K562 (cell line): ENCODE measurements around the gene PAFAH1B1. TPM values are rescaled to one million over a fixed set of nuclear protein-coding genes. Genes with fewer than 3 reads are reported as not detected.

ENCODE experiments used
- ATAC-seq: fragments of 200-7000 bp; cut with Tn5 transposase; 3 replicates; pipeline ENCODE4 v1.9.1; 2020; ENCODE audit warnings: moderate library complexity
- BruUV-seq: library from RNA; stranded (reverse); fragments of 400-500 nt; replicated peaks from 2 replicates; lab custom pipeline; 2021; lab: Mats Ljungman, UMichigan
- CTCF ChIA-PET: fragments of 300-600 bp; formaldehyde crosslinking; extraction: SDS; loops from one replicate; lab custom pipeline; 2021; ENCODE audit warnings: low intra/inter-chr PET ratio; lab: Yijun Ruan, JAX
- POLR2A ChIA-PET: fragments of 300-600, 350-650 bp; sonication (Branson Sonifier 250); formaldehyde crosslinking; extraction: SDS; loops from one replicate; lab custom pipeline; 2021; ENCODE audit warnings: antibody characterized with exemption, inconsistent platforms; lab: Yijun Ruan, JAX
- DNase-seq, 4 experiments: peaks; one replicate each; pipeline versions ENCODE4 v3.0.0 to v3.0.0-alpha.2; 2011 to 2018; ENCODE audit warnings: low spot score in 3 of 4, mixed read lengths in 3 of 4; ENCODE audit errors: extremely low read depth in 1 of 4
- FAIRE-seq: peaks from 2 replicates; lab custom pipeline; 2011; peaks lifted over from hg19 to GRCh38; lab: Jason Lieb, UNC
- H2AFZ ChIP-seq: 2 replicates; pipeline ENCODE4 v1.6.0; 2011; ENCODE audit warnings: low read depth, low read length, control low read depth, inconsistent platforms
- H3K27ac ChIP-seq: fragments of 200-600 bp; 3 replicates; pipeline ENCODE4 v1.8.0; 2011; ENCODE audit warnings: low read depth, mild to moderate bottlenecking, control low read depth, inconsistent platforms, low read length, moderate library complexity, mixed read lengths; ENCODE audit errors: extremely low read depth
- H3K27me3 ChIP-seq, 2 experiments: fragments of 300-600 bp in 1 of 2; 2 replicates in 1 of 2; 3 replicates in 1 of 2; pipeline versions ENCODE4 v1.6.0 to v1.8.0; 2011; ENCODE audit warnings: inconsistent platforms in 2 of 2, low read length in 2 of 2, mild to moderate bottlenecking in 1 of 2, mixed read lengths in 1 of 2, moderate library complexity in 1 of 2; ENCODE audit not compliant: control insufficient read depth in 2 of 2, insufficient read depth in 2 of 2
- H3K36me3 ChIP-seq: fragments of 300-600 bp; 3 replicates; pipeline ENCODE4 v1.8.0; 2011; ENCODE audit warnings: mild to moderate bottlenecking, low read length, inconsistent platforms; ENCODE audit not compliant: control insufficient read depth, insufficient read depth
- H3K4me1 ChIP-seq, 2 experiments: fragments of 200-600 bp in 1 of 2; replicated peaks in 1 of 2; 2 replicates in 1 of 2; 3 replicates in 1 of 2; pipeline versions ENCODE4 v1.5.1 to v1.8.0; 2011; ENCODE audit warnings: inconsistent platforms in 2 of 2, low read length in 2 of 2, mild to moderate bottlenecking in 1 of 2, mixed read lengths in 1 of 2, moderate library complexity in 1 of 2; ENCODE audit not compliant: control insufficient read depth in 2 of 2, insufficient read depth in 2 of 2
- H3K4me2 ChIP-seq: 2 replicates; pipeline ENCODE4 v1.6.1; 2011; ENCODE audit warnings: low read length, control low read depth, inconsistent platforms, mixed read lengths; ENCODE audit not compliant: insufficient read depth
- H3K4me3 ChIP-seq: fragments of 200-600 bp; sonication (generic), shearing (Covaris generic); 2 replicates; pipeline ENCODE4 v1.5.1; 2016; ENCODE audit warnings: control low read depth, inconsistent platforms
- H3K79me2 ChIP-seq: fragments of 200-600 bp; 3 replicates; pipeline ENCODE4 v1.8.0; 2011; ENCODE audit warnings: low read length, inconsistent platforms; ENCODE audit not compliant: control insufficient read depth, insufficient read depth
- H3K9ac ChIP-seq, 2 experiments: 2 replicates each; pipeline versions ENCODE4 v1.6.0 to v1.6.1; 2011; ENCODE audit warnings: low read depth in 2 of 2, low read length in 2 of 2, control low read depth in 1 of 2, inconsistent platforms in 1 of 2, mild to moderate bottlenecking in 1 of 2, mixed read lengths in 1 of 2; ENCODE audit not compliant: insufficient read depth in 1 of 2
- H3K9me1 ChIP-seq: one replicate; pipeline ENCODE4 v1.6.0; 2011; ENCODE audit warnings: inconsistent platforms, mild to moderate bottlenecking, low read length, moderate library complexity; ENCODE audit not compliant: control insufficient read depth, insufficient read depth
- H3K9me3 ChIP-seq: replicated peaks from 2 replicates; pipeline ENCODE4 v1.5.1; 2011; ENCODE audit warnings: low read depth, low read length, inconsistent platforms; ENCODE audit not compliant: control insufficient read depth, insufficient read depth
- H4K20me1 ChIP-seq: replicated peaks from 2 replicates; pipeline ENCODE4 v1.6.1; 2011; ENCODE audit warnings: low read length, inconsistent platforms, mixed read lengths; ENCODE audit not compliant: control insufficient read depth, insufficient read depth
- ATF7 ChIP-seq: fragments of 450-650 bp; IDR thresholded peaks from 2 replicates; pipeline ENCODE4 v1.7.1; 2014; ENCODE audit warnings: mild to moderate bottlenecking, moderate library complexity
- CBX5 ChIP-seq: IDR thresholded peaks from 2 replicates; pipeline ENCODE4 v1.6.1; 2014; ENCODE audit warnings: low read depth, borderline replicate concordance
- DNMT1 ChIP-seq: fragments of 450-650 bp; IDR thresholded peaks from 2 replicates; pipeline ENCODE4 v1.6.1; 2016; ENCODE audit warnings: antibody characterized with exemption, mild to moderate bottlenecking
- ETV1 ChIP-seq: fragments of 450-650 bp; conservative IDR thresholded peaks from 2 replicates; pipeline ENCODE4 v1.6.1; 2016; ENCODE audit warnings: missing genetic modification characterization, control low read depth, low read depth, missing compliant biosample characterization
- MEF2D ChIP-seq: conservative IDR thresholded peaks from 2 replicates; pipeline ENCODE4 v1.6.1; 2016; ENCODE audit warnings: low read depth, missing genetic modification characterization, missing compliant biosample characterization
- NR2F6 ChIP-seq: fragments of 450-650 bp; formaldehyde crosslinking; IDR thresholded peaks from 2 replicates; pipeline ENCODE4 v1.4.0; 2020; ENCODE audit warnings: mild to moderate bottlenecking
- PHTF2 ChIP-seq: fragments of 250-450 bp; sonication (Bioruptor Pico); IDR thresholded peaks from 2 replicates; pipeline ENCODE4 v1.5.0; 2021; ENCODE audit warnings: mild to moderate bottlenecking
- PURB ChIP-seq: sonication (generic); formaldehyde crosslinking; IDR thresholded peaks from 2 replicates; pipeline ENCODE4 v1.9.0; 2021; ENCODE audit warnings: low read depth, mild to moderate bottlenecking, missing genetic modification reagents
- SIRT6 ChIP-seq: IDR thresholded peaks from one replicate; pipeline ENCODE4 v1.6.1; 2012; ENCODE audit warnings: low read depth, mild to moderate bottlenecking, control low read depth, inconsistent platforms, low read length, moderate library complexity
- SRF ChIP-seq, 2 experiments: fragments of 250-450, 450-650 bp in 1 of 2; sonication (Bioruptor Pico) in 1 of 2; sonication (generic) in 1 of 2; formaldehyde crosslinking; IDR thresholded peaks; 2 replicates each; pipeline versions ENCODE4 v1.5.0 to v1.5.1; 2020 to 2022; ENCODE audit warnings: mild to moderate bottlenecking in 1 of 2, missing genetic modification reagents in 1 of 2
- SUPT5H ChIP-seq: fragments of 450-650 bp; IDR thresholded peaks from 2 replicates; pipeline ENCODE4 v1.6.1; 2016
- ZBED1 ChIP-seq: IDR thresholded peaks from 2 replicates; pipeline ENCODE4 v1.6.1; 2014
- ZNF263 ChIP-seq: sonication (generic); formaldehyde crosslinking; IDR thresholded peaks from 2 replicates; pipeline ENCODE4 v1.8.0; 2022; ENCODE audit warnings: mild to moderate bottlenecking, missing genetic modification reagents, borderline replicate concordance
- ZNF586 ChIP-seq: fragments of 450-650 bp; formaldehyde crosslinking; conservative IDR thresholded peaks from 2 replicates; pipeline ENCODE4 v1.4.0; 2020; ENCODE audit warnings: mild to moderate bottlenecking, moderate library complexity
- ZNF778 ChIP-seq: fragments of 450-650 bp; formaldehyde crosslinking; IDR thresholded peaks from 2 replicates; pipeline ENCODE4 v1.4.0; 2020; ENCODE audit warnings: mild to moderate bottlenecking, moderate library complexity
- WGBS: fragments of 100-300 bp; shearing (Covaris generic); methylation state at CpG from one replicate; pipeline ENCODE4 v1.1.6; 2016; ENCODE audit warnings: low coverage, mixed read lengths; ENCODE audit not compliant: insufficient coverage; ENCODE audit errors: missing lambda C conversion rate; 5-methylcytosine and 5-hydroxymethylcytosine counted together
- in situ Hi-C: fragments of 300-500 bp; cut with MboI; formaldehyde crosslinking; loops from 4 replicates; pipeline ENCODE4 v1.15.0; 2018; ENCODE audit warnings: inconsistent platforms, mixed read lengths
- intact Hi-C: fragments of 100-400 bp; cut with micrococcal nuclease; formaldehyde crosslinking; loops from 2 replicates; pipeline ENCODE4 v1.14.2; 2022
- polyA plus RNA-seq, 8 experiments: library from polyadenylated mRNA; depleted of rRNA in 4 of 8; stranded (reverse) in 5 of 8; unstranded in 3 of 8; fragments of >200 nt; fragmentation: Nextera tagmentation in 2 of 8; fragmentation: Illumina TruSeq in 1 of 8; extraction: Ambion mirVana in 2 of 8; extraction: Trizol in 1 of 8; gene quantifications; 2 replicates each; pipeline versions ENCODE4 v1.2.1 to v1.2.3, GENCODE V29; 2011 to 2014; ENCODE audit warnings: inconsistent platforms in 1 of 8, missing spikeins in 1 of 8
- total RNA-seq, 7 experiments: library from RNA; depleted of rRNA in 6 of 7; stranded (reverse); fragments of >200 nt in 6 of 7; fragmentation: Illumina TruSeq in 2 of 7; extraction: Trizol in 2 of 7; gene quantifications; 2 replicates each; pipeline versions ENCODE4 v1.2.1 to v1.2.3, GENCODE V29; 2011 to 2021; ENCODE audit warnings: low replicate concordance in 1 of 7
- TF ChIP-seq, protein P1 (sequence below): sonication (generic); formaldehyde crosslinking; IDR thresholded peaks from 2 replicates; pipeline ENCODE4 v1.8.0; 2022; ENCODE audit warnings: mild to moderate bottlenecking, missing genetic modification reagents
- TF ChIP-seq, protein P2 (sequence below): fragments of 450-650 bp; formaldehyde crosslinking; IDR thresholded peaks from 2 replicates; pipeline ENCODE4 v1.4.0; 2020; ENCODE audit warnings: mild to moderate bottlenecking, moderate library complexity
- TF ChIP-seq, protein P3 (sequence below): fragments of 250-450 bp; sonication (Bioruptor Pico); IDR thresholded peaks from 2 replicates; pipeline ENCODE4 v1.5.0; 2021; ENCODE audit warnings: mild to moderate bottlenecking, borderline replicate concordance

Gene PAFAH1B1
- total and polyA plus RNA-seq, 9 of the 15 experiments (the other 6 are each of a cell fraction or from before 2014, with no cell fraction given), result 23.3 to 66.4 (median 40.2) TPM

DNA sequence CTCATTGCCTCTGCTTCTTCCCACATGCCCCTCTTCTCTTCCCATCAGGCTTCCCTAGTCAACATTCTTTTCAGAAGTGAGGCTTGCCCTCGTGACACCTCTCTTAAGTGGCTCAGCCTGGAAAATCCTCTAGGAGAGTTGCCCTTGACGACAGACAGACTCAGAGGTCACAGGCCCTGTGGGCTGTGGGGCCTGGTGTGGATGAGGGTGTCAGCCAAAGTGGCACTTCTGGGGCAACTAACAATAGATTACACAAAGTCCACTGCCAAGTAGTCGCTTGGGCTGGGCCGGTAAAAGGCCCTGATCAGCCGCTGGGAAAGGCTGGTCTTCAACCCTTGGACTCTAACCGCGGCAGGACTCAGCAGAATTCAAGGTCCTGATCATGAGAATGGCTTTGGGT, 48.1 kb upstream of the PAFAH1B1 start:
- no peaks in the 10 kb centered on the region for H3K9me1 ChIP-seq
- H3K4me3 ChIP-seq, result no peak overlapping the region
- DNase-seq (no peak), FAIRE-seq (no peak), ATAC-seq (no peak)
- H2AFZ ChIP-seq, result no peak overlapping the region
- intact Hi-C loops (no loop called here), in situ Hi-C loops (no loop called here)
- no peaks in the 10 kb centered on the region for H4K20me1 ChIP-seq
- peaks cover 0 to 2% of the 10 kb centered on the region in 2 experiments; a peak in 1 of 5 replicates for H3K27me3 ChIP-seq
- H3K4me2 ChIP-seq, result no peak overlapping the region
- H3K9ac ChIP-seq, result no peak overlapping the region
- WGBS, result 32% methylated on average over 5 of the region's 7 CpGs
- no peaks in the 10 kb centered on the region for H3K36me3 ChIP-seq
- ChIA-PET POLR2A (interaction anchor here (0.7 kb wide), 1 partner anchor 275 kb away, joined by 3 read pairs; no protein-coding TSS in a partner anchor), CTCF (no interaction called here)
- H3K79me2 ChIP-seq, result no peaks in the 10 kb centered on the region
- no TSS peak for BruUV-seq
- H3K27ac ChIP-seq, result no peak overlapping the region
- H3K4me1 ChIP-seq, result peaks cover 5 to 6% of the 10 kb centered on the region in 2 experiments; a peak in 3 of 5 replicates
- TF ChIP-seq SIRT6 (no peak), PHTF2 (CRISPR knock-in tag) (no peak), ZNF778 (CRISPR knock-in tag) (no peak), PURB (no peak), ZNF586 (CRISPR knock-in tag) (no peak), ZBED1 (no peak), NR2F6 (CRISPR knock-in tag) (no peak), SUPT5H (no peak), CBX5 (no peak), MEF2D (tag) (no peak), DNMT1 (no peak), ETV1 (no peak), ATF7 (no peak), ZNF263 (no peak), SRF (CRISPR knock-in tag; IDR thresholded peaks at IDR 0.05) (no peak)
- TF ChIP-seq, protein P1, sequence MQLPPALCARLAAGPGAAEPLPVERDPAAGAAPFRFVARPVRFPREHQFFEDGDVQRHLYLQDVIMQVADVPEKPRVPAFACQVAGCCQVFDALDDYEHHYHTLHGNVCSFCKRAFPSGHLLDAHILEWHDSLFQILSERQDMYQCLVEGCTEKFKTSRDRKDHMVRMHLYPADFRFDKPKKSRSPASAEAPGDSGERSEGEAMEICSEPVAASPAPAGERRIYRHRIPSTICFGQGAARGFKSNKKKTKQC (CRISPR knock-in tag), result no peak
- TF ChIP-seq, protein P2, sequence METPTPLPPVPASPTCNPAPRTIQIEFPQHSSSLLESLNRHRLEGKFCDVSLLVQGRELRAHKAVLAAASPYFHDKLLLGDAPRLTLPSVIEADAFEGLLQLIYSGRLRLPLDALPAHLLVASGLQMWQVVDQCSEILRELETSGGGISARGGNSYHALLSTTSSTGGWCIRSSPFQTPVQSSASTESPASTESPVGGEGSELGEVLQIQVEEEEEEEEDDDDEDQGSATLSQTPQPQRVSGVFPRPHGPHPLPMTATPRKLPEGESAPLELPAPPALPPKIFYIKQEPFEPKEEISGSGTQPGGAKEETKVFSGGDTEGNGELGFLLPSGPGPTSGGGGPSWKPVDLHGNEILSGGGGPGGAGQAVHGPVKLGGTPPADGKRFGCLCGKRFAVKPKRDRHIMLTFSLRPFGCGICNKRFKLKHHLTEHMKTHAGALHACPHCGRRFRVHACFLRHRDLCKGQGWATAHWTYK, result no peak
- TF ChIP-seq, protein P3, sequence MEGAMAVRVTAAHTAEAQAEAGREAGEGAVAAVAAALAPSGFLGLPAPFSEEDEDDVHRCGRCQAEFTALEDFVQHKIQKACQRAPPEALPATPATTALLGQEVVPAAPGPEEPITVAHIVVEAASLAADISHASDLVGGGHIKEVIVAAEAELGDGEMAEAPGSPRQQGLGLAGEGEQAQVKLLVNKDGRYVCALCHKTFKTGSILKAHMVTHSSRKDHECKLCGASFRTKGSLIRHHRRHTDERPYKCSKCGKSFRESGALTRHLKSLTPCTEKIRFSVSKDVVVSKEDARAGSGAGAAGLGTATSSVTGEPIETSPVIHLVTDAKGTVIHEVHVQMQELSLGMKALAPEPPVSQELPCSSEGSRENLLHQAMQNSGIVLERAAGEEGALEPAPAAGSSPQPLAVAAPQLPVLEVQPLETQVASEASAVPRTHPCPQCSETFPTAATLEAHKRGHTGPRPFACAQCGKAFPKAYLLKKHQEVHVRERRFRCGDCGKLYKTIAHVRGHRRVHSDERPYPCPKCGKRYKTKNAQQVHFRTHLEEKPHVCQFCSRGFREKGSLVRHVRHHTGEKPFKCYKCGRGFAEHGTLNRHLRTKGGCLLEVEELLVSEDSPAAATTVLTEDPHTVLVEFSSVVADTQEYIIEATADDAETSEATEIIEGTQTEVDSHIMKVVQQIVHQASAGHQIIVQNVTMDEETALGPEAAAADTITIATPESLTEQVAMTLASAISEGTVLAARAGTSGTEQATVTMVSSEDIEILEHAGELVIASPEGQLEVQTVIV (CRISPR knock-in tag), result no peak
- H3K9me3 ChIP-seq, result no peaks in the 10 kb centered on the region
